Loucy (cell line): Measurements from ENCODE around the gene CEP70.

Experiments used
- H2AFZ ChIP-seq: fragments of 200-600 bp; sonication (generic); 2 replicates; pipeline ENCODE4 v1.6.0; 2016; ENCODE audit warnings: antibody characterized with exemption, mild to moderate bottlenecking, low read length, moderate library complexity
- H3F3A ChIP-seq: fragments of 200-600 bp; 2 replicates; pipeline ENCODE4 v1.6.0; 2016; ENCODE audit warnings: antibody characterized with exemption, low read depth, mild to moderate bottlenecking
- H3K27me3 ChIP-seq: fragments of 200-600 bp; sonication (generic); 2 replicates; pipeline ENCODE4 v1.6.1; 2014; ENCODE audit warnings: low read length, mild to moderate bottlenecking; ENCODE audit not compliant: insufficient read depth, poor library complexity, severe bottlenecking
- H3K36me3 ChIP-seq: fragments of 200-600 bp; sonication (generic); 2 replicates; pipeline ENCODE4 v1.6.1; 2016; ENCODE audit warnings: low read length; ENCODE audit not compliant: insufficient read depth
- H3K4me1 ChIP-seq: fragments of 200-600 bp; sonication (generic); 2 replicates; pipeline ENCODE4 v1.5.1; 2014; ENCODE audit warnings: low read length, mild to moderate bottlenecking; ENCODE audit not compliant: insufficient read depth, poor library complexity, severe bottlenecking
- H3K4me2 ChIP-seq: fragments of 200-600 bp; sonication (generic); 2 replicates; pipeline ENCODE4 v1.6.0; 2014; ENCODE audit warnings: antibody characterized with exemption, low read length, low read depth, mild to moderate bottlenecking; ENCODE audit not compliant: poor library complexity, severe bottlenecking
- H3K4me3 ChIP-seq: fragments of 200-600 bp; sonication (generic); 2 replicates; pipeline ENCODE4 v1.5.1; 2014; ENCODE audit warnings: low read length, mild to moderate bottlenecking, mixed read lengths; ENCODE audit not compliant: poor library complexity, severe bottlenecking
- H3K79me2 ChIP-seq: fragments of 200-600 bp; sonication (generic); 2 replicates; pipeline ENCODE4 v1.6.1; 2014; ENCODE audit warnings: low read length; ENCODE audit not compliant: insufficient read depth
- H3K9ac ChIP-seq: fragments of 200-600 bp; sonication (generic); 2 replicates; pipeline ENCODE4 v1.6.0; 2014; ENCODE audit warnings: mild to moderate bottlenecking, low read depth, low read length, moderate library complexity; ENCODE audit not compliant: poor library complexity, severe bottlenecking
- H3K9me2 ChIP-seq: fragments of 200-600 bp; sonication (generic); replicated peaks from 2 replicates; pipeline ENCODE4 v1.6.1; 2016; ENCODE audit warnings: low read depth, low read length, mixed read lengths
- H3K9me3 ChIP-seq: fragments of 200-600 bp; sonication (generic); 2 replicates; pipeline ENCODE4 v1.6.1; 2014; ENCODE audit warnings: mild to moderate bottlenecking, antibody characterized with exemption, low read length, low read depth; ENCODE audit not compliant: insufficient read depth
- H4K20me1 ChIP-seq: fragments of 200-600 bp; sonication (generic); 2 replicates; pipeline ENCODE4 v1.6.0; 2014; ENCODE audit warnings: antibody characterized with exemption, low read length, mild to moderate bottlenecking; ENCODE audit not compliant: insufficient read depth, poor library complexity, severe bottlenecking
- EZH2phosphoT487 ChIP-seq: fragments of 200-600 bp; IDR thresholded peaks from 2 replicates; pipeline ENCODE4 v1.6.1; 2018; ENCODE audit warnings: antibody characterized with exemption, mild to moderate bottlenecking, moderate library complexity, borderline replicate concordance
- TF ChIP-seq, protein P1 (sequence below): fragments of 200-600 bp; sonication (generic); conservative IDR thresholded peaks from 2 replicates; pipeline ENCODE4 v1.5.1; 2014; ENCODE audit warnings: mild to moderate bottlenecking, antibody characterized with exemption, low read length

CEP70 gene

DNA sequence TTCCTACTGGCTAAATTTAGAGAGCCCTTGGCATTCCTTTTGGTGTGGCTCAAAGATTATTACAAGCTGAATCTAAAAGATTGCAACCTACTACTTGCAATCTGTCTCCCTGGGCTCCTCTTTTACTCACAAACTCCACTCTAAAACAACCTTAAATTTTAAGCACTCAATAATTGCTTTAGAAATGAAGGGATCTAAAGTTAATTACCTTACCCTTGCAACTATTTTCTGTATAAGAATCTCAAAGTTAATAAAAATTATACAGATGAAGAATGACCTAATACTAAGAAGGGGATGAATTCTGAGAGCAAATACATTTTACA lies 99.5 kb downstream of the CEP70 start:
- Histone ChIP-seq H3K4me1 (no peaks in the 10 kb centered on the region), H4K20me1 (no peaks in the 10 kb centered on the region), H3K4me2 (no peak overlapping the region), H3K36me3 (peaks cover 56% of the 10 kb centered on the region; the same call in 1 of the 2 replicates), H3F3A (no peaks in the 10 kb centered on the region), H3K4me3 (no peak overlapping the region), H3K9me2 (no peaks in the 10 kb centered on the region), H3K27me3 (no peaks in the 10 kb centered on the region), H3K9ac (no peak overlapping the region), H3K79me2 (no peaks in the 10 kb centered on the region), H2AFZ (no peak overlapping the region), H3K9me3 (no peaks in the 10 kb centered on the region)
- TF ChIP-seq, protein P1, sequence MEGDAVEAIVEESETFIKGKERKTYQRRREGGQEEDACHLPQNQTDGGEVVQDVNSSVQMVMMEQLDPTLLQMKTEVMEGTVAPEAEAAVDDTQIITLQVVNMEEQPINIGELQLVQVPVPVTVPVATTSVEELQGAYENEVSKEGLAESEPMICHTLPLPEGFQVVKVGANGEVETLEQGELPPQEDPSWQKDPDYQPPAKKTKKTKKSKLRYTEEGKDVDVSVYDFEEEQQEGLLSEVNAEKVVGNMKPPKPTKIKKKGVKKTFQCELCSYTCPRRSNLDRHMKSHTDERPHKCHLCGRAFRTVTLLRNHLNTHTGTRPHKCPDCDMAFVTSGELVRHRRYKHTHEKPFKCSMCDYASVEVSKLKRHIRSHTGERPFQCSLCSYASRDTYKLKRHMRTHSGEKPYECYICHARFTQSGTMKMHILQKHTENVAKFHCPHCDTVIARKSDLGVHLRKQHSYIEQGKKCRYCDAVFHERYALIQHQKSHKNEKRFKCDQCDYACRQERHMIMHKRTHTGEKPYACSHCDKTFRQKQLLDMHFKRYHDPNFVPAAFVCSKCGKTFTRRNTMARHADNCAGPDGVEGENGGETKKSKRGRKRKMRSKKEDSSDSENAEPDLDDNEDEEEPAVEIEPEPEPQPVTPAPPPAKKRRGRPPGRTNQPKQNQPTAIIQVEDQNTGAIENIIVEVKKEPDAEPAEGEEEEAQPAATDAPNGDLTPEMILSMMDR, result no peak
- TF ChIP-seq EZH2phosphoT487, result no peak

- Histone ChIP-seq H3K4me3 (no peak overlapping the region), H3K9ac (no peak overlapping the region), H2AFZ (no peak overlapping the region), H3K4me1 (no peaks in the 10 kb centered on the region), H3K36me3 (peaks cover 51% of the 10 kb centered on the region; the same call in 1 of the 2 replicates), H3K4me2 (no peak overlapping the region), H3F3A (no peaks in the 10 kb centered on the region), H3K27me3 (no peaks in the 10 kb centered on the region), H3K9me2 (no peaks in the 10 kb centered on the region), H3K79me2 (no peaks in the 10 kb centered on the region), H4K20me1 (no peaks in the 10 kb centered on the region), H3K9me3 (no peaks in the 10 kb centered on the region)
- no peak for TF ChIP-seq EZH2phosphoT487
- TF ChIP-seq, protein P1, result no peak
Observed at GRCh38 chr3:138493804-138494606, 100.1 kb downstream of the CEP70 start.

- H3K4me2 ChIP-seq, result no peak overlapping the region
- H3K4me1 ChIP-seq, result no peaks in the 10 kb centered on the region
- no peaks in the 10 kb centered on the region for H3K27me3 ChIP-seq
- H2AFZ ChIP-seq, result no peak overlapping the region
- no peaks in the 10 kb centered on the region for H3K9me2 ChIP-seq
- H3K9me3 ChIP-seq, result no peaks in the 10 kb centered on the region
- TF ChIP-seq, protein P1, result no peak
- TF ChIP-seq EZH2phosphoT487, result no peak
- peaks cover 43% of the 10 kb centered on the region; the same call in 1 of the 2 replicates for H3K36me3 ChIP-seq
- H3K79me2 ChIP-seq, result no peaks in the 10 kb centered on the region
- no peaks in the 10 kb centered on the region for H4K20me1 ChIP-seq
- H3F3A ChIP-seq, result no peaks in the 10 kb centered on the region
- no peak overlapping the region for H3K9ac ChIP-seq
- H3K4me3 ChIP-seq, result no peak overlapping the region
Observed at GRCh38 chr3:138492980-138493675, 100.9 kb downstream of the CEP70 start.
